Mesothelial cell of epicardium (in vitro differentiated cells): ENCODE results near the gene SHISA2. TPM values are rescaled to one million over a fixed set of nuclear protein-coding genes. Genes with fewer than 3 reads are reported as not detected.

Experiments
- DNase-seq, 2 experiments: peaks; one replicate each; pipeline ENCODE4 v3.0.0; 2021; ENCODE audit warnings: low spot score in 2 of 2; ENCODE audit not compliant: unreplicated experiment in 2 of 2
- H3K27ac Mint-ChIP-seq: 2 replicates; pipeline ENCODE4 v1.8.0; 2021; ENCODE audit warnings: mixed read lengths
- H3K27me3 Mint-ChIP-seq: 2 replicates; pipeline ENCODE4 v1.8.0; 2021; ENCODE audit warnings: low read depth, mixed read lengths
- H3K36me3 Mint-ChIP-seq: 2 replicates; pipeline ENCODE4 v1.8.0; 2021; ENCODE audit warnings: mixed read lengths
- H3K4me1 Mint-ChIP-seq: 2 replicates; pipeline ENCODE4 v1.8.0; 2021; ENCODE audit warnings: mixed read lengths
- H3K4me3 Mint-ChIP-seq: 2 replicates; pipeline ENCODE4 v1.8.0; 2021; ENCODE audit warnings: mild to moderate bottlenecking, moderate library complexity, mixed read lengths
- H3K9me3 Mint-ChIP-seq: 2 replicates; pipeline ENCODE4 v1.8.0; 2021; ENCODE audit warnings: mixed read lengths
- CTCF ChIP-seq: fragments of 200-600 bp; sonication (generic); IDR thresholded peaks from one replicate; pipeline ENCODE4 v1.5.0; 2021; ENCODE audit warnings: antibody characterized with exemption; ENCODE audit not compliant: unreplicated experiment
- total RNA-seq: library from RNA; stranded (reverse); gene quantifications from 3 replicates; pipeline ENCODE4 v1.2.1, GENCODE V29; 2021

The SHISA2 gene
- total RNA-seq, 1 donor from 2014 or later, result 4.5 TPM

DNA sequence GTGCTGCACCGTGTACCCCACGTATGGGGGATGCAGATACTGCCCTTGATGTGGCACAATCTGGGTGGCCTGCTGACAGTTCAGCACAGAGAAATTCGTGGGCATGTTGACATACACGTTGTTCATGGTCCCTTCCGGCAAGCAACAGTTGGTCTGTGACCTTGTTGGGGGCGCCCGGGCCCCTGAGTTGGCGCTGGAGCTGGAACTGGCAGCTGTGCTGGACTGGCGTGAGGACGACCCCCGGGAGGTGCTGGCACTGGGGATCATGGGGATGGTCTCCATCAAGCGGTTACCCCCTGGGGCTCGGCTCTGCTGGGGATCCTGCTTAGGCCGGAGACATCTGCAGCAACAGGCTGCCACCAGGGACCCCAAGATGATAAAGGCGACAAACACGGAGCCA is 5.2 kb downstream of the SHISA2 start:
- TF ChIP-seq CTCF, result no peak
- no peak overlapping the region for H3K4me3 Mint-ChIP-seq
- H3K27me3 Mint-ChIP-seq, result peaks cover 34% of the 10 kb centered on the region
- DNase-seq, result no peak
- H3K36me3 Mint-ChIP-seq, result no peaks in the 10 kb centered on the region
- H3K9me3 Mint-ChIP-seq, result no peaks in the 10 kb centered on the region
- no peak overlapping the region for H3K27ac Mint-ChIP-seq
- peaks cover 10% of the 10 kb centered on the region for H3K4me1 Mint-ChIP-seq

GRCh38 chr13:26045142-26045541 is 6.7 kb downstream of the SHISA2 start:
- Mint-ChIP-seq H3K27me3 (peaks cover 27% of the 10 kb centered on the region), H3K27ac (no peak overlapping the region), H3K4me3 (no peak overlapping the region), H3K9me3 (no peaks in the 10 kb centered on the region), H3K4me1 (peaks cover 10% of the 10 kb centered on the region), H3K36me3 (no peaks in the 10 kb centered on the region)
- TF ChIP-seq CTCF, result no peak
- no peak for DNase-seq

GRCh38 chr13:26042785-26043184 is 9.0 kb downstream of the SHISA2 start:
- TF ChIP-seq CTCF, result no peak
- Mint-ChIP-seq H3K27me3 (peaks cover 5% of the 10 kb centered on the region), H3K4me3 (no peak overlapping the region), H3K9me3 (no peaks in the 10 kb centered on the region), H3K27ac (no peak overlapping the region), H3K36me3 (no peaks in the 10 kb centered on the region), H3K4me1 (no peaks in the 10 kb centered on the region)
- DNase-seq, result no peak

GRCh38 chr13:26041444-26041843 is 10.4 kb downstream of the SHISA2 start:
- no peaks in the 10 kb centered on the region for H3K36me3 Mint-ChIP-seq

DNA sequence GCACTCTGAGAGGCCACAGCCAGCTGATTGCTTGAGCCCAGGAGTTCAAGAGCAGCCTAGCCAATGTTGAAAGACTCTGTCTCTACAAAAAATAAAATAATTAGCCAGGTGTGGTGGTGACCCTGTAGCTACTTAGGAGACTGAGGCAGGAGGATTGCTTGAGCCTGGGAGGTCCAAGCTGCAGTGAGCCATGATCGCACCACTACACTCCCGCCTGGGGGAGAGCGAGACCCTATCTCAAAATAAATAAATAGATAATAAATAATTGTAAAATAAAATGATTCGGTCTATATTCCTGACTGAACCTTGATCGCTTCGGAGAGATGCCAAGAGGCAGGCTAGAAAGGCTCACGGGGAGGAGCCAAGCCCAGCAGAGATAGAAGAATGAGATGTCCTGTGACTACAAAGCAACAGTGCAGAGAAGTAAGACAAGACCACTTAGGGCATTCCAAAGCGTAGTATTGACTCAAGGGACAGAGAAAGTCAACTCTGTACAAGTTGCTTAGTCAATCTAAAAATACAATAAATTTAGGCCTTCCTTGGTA is 12.8 kb downstream of the SHISA2 start:
- H3K27ac Mint-ChIP-seq, result no peak overlapping the region
- peaks cover 4% of the 10 kb centered on the region for H3K9me3 Mint-ChIP-seq
- no peak overlapping the region for H3K4me3 Mint-ChIP-seq
- no peaks in the 10 kb centered on the region for H3K27me3 Mint-ChIP-seq
- DNase-seq, result no peak
- H3K4me1 Mint-ChIP-seq, result no peaks in the 10 kb centered on the region
- no peak for TF ChIP-seq CTCF
- H3K36me3 Mint-ChIP-seq, result no peaks in the 10 kb centered on the region

More at GRCh38 chr13:26041444-26041843, 10.4 kb downstream of the SHISA2 start:
- Mint-ChIP-seq H3K27me3 (no peaks in the 10 kb centered on the region), H3K9me3 (no peaks in the 10 kb centered on the region), H3K4me3 (no peak overlapping the region), H3K27ac (no peak overlapping the region), H3K4me1 (no peaks in the 10 kb centered on the region)
- no peak for DNase-seq
- no peak for TF ChIP-seq CTCF

DNA sequence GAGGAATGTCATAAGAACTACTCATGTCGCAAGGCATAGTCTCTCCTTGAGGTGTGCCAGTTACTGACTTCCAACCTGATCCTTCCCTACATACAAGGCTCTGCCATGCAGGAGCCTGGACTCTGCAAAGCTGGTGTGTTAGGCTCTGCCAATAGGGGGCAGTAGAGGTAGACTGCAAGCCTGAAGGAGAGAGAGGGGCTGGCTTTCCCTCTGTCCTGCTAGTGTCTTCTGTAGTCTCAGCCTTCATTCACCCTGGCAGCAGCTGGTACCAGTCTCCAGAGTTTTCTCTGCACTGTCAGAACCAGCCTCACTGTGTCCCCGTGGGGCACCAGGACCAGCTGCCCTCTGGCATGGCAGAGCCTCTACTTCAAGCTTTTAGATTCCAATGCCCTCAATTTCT is 14.5 kb downstream of the SHISA2 start:
- no peaks in the 10 kb centered on the region for H3K4me1 Mint-ChIP-seq
- no peak for DNase-seq
- H3K9me3 Mint-ChIP-seq, result peaks cover 4% of the 10 kb centered on the region
- H3K4me3 Mint-ChIP-seq, result no peak overlapping the region
- peaks cover 2% of the 10 kb centered on the region for H3K27me3 Mint-ChIP-seq
- H3K27ac Mint-ChIP-seq, result no peak overlapping the region
- H3K36me3 Mint-ChIP-seq, result no peaks in the 10 kb centered on the region
- TF ChIP-seq CTCF, result peak; percentile 42
